Activated CD8-positive, alpha-beta T cell treated with anti-CD3 and anti-CD28 coated beads, Interleukin-2, amount 10 ng/mL, durations not matched to agents 7 days and 5 days (primary cell): ENCODE data around the gene PTPN3. TPM values are rescaled to one million over a fixed set of nuclear protein-coding genes. Genes with fewer than 3 reads are reported as not detected.
A peak's percentile ranks its signal among the peaks of the same experiment; 100 is the strongest.
"Not testable (repeated sequence)": the region's sequence is repeated elsewhere in the genome, so short reads cannot be mapped to it uniquely, and the experiment has no call there.

Source experiments
- ATAC-seq: fragments of 150-1000 bp; cut with Tn5 transposase; one replicate; pipeline ENCODE4 v1.10.0; 2021; ENCODE audit warnings: moderate library complexity
- CTCF ChIA-PET: fragments of 350-600 bp; sonication (Branson Sonifier 250); formaldehyde crosslinking; loops from one replicate; lab custom pipeline; 2021; ENCODE audit warnings: antibody characterized with exemption; lab: Charles Lee
- POLR2A ChIA-PET: fragments of 350-600 bp; sonication (Branson Sonifier 250); formaldehyde crosslinking; loops from one replicate; lab custom pipeline; 2021; ENCODE audit warnings: antibody characterized with exemption; lab: Charles Lee
- DNase-seq: peaks from one replicate; pipeline ENCODE4 v3.0.0-alpha.2; 2020
- H3K27ac Mint-ChIP-seq: one replicate; pipeline ENCODE4 v1.8.0; 2021; ENCODE audit warnings: mild to moderate bottlenecking, mixed read lengths
- H3K27me3 Mint-ChIP-seq: one replicate; pipeline ENCODE4 v1.8.0; 2021; ENCODE audit warnings: low read depth, mixed read lengths
- H3K36me3 Mint-ChIP-seq: one replicate; pipeline ENCODE4 v1.8.0; 2021; ENCODE audit warnings: low read depth, mixed read lengths
- H3K4me1 Mint-ChIP-seq: one replicate; pipeline ENCODE4 v1.8.0; 2021; ENCODE audit warnings: low read depth, mixed read lengths
- H3K4me3 Mint-ChIP-seq: one replicate; pipeline ENCODE4 v1.8.0; 2021; ENCODE audit warnings: mild to moderate bottlenecking, mixed read lengths
- H3K9me3 Mint-ChIP-seq: one replicate; pipeline ENCODE4 v1.8.0; 2022; ENCODE audit warnings: mixed read lengths; ENCODE audit not compliant: insufficient read depth
- total RNA-seq, 2 experiments: library from RNA; stranded (reverse); gene quantifications; one replicate each; pipeline ENCODE4 v1.2.3, GENCODE V29; 2021

Gene PTPN3, protein sequence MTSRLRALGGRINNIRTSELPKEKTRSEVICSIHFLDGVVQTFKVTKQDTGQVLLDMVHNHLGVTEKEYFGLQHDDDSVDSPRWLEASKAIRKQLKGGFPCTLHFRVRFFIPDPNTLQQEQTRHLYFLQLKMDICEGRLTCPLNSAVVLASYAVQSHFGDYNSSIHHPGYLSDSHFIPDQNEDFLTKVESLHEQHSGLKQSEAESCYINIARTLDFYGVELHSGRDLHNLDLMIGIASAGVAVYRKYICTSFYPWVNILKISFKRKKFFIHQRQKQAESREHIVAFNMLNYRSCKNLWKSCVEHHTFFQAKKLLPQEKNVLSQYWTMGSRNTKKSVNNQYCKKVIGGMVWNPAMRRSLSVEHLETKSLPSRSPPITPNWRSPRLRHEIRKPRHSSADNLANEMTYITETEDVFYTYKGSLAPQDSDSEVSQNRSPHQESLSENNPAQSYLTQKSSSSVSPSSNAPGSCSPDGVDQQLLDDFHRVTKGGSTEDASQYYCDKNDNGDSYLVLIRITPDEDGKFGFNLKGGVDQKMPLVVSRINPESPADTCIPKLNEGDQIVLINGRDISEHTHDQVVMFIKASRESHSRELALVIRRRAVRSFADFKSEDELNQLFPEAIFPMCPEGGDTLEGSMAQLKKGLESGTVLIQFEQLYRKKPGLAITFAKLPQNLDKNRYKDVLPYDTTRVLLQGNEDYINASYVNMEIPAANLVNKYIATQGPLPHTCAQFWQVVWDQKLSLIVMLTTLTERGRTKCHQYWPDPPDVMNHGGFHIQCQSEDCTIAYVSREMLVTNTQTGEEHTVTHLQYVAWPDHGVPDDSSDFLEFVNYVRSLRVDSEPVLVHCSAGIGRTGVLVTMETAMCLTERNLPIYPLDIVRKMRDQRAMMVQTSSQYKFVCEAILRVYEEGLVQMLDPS
- total RNA-seq, result under 1 TPM in 1 of 2 experiments, not detected in 1; 0.03 TPM

- peaks cover 7% of the 10 kb centered on the region for H3K36me3 Mint-ChIP-seq
- H3K27me3 Mint-ChIP-seq, result peaks cover 64% of the 10 kb centered on the region
- ChIA-PET CTCF (no interaction called here), POLR2A (no interaction called here)
- H3K4me3 Mint-ChIP-seq, result peak within 1 kb of the TSS; percentile 2
- H3K4me1 Mint-ChIP-seq, result no peaks in the 10 kb centered on the region
- no peaks in the 10 kb centered on the region for H3K9me3 Mint-ChIP-seq
- no peak within 1 kb of the TSS for H3K27ac Mint-ChIP-seq
- DNase-seq, result no peak
- peak; percentile 27 for ATAC-seq
Observed at GRCh38 chr9:109498195-109499092, at the start of gene PTPN3. TSS of gene PTPN3 (minus strand) at chr9:109498307. CDS start at chr9:109463434, 34,873 bp downstream.

- H3K4me3 Mint-ChIP-seq, H3K27ac Mint-ChIP-seq, DNase-seq, ATAC-seq, CTCF ChIA-PET, H3K36me3 Mint-ChIP-seq, H3K27me3 Mint-ChIP-seq, H3K4me1 Mint-ChIP-seq, POLR2A ChIA-PET: not testable (repeated sequence)
- H3K9me3 Mint-ChIP-seq, result peaks cover 11% of the 10 kb centered on the region
Observed at GRCh38 chr9:109544954-109545353, 46.8 kb upstream of the PTPN3 start.

DNA sequence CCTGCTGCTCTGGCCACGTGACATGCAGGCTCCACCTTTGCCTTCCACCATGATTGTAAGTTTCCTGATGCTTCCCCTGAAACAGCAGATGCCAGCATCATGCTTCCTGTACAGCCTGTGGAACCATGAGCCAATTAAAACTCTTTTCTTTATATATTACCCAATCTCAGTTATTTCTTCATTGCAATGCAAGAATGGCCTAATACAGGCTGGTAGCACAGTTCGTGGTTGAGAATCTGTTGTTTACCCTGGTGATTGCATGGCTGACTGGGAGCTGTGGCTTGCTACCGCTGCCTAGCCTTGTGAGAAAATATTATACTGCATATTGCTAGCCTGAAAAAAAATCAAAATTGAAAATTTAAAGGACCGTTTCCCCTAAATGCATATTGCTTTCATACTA lies 44.8 kb upstream of the PTPN3 start:
- H3K27me3 Mint-ChIP-seq, result no peaks in the 10 kb centered on the region
- H3K9me3 Mint-ChIP-seq, result peaks cover 9% of the 10 kb centered on the region
- no peak overlapping the region for H3K27ac Mint-ChIP-seq
- H3K4me3 Mint-ChIP-seq, result no peak overlapping the region
- POLR2A ChIA-PET, result no interaction called here
- H3K36me3 Mint-ChIP-seq, result no peaks in the 10 kb centered on the region
- CTCF ChIA-PET, result no interaction called here
- DNase-seq (no peak), ATAC-seq (no peak)
- no peaks in the 10 kb centered on the region for H3K4me1 Mint-ChIP-seq

- H3K27me3 Mint-ChIP-seq, result no peaks in the 10 kb centered on the region
- no peak overlapping the region for H3K4me3 Mint-ChIP-seq
- CTCF ChIA-PET, result no interaction called here
- ATAC-seq (no peak), DNase-seq (no peak)
- no peaks in the 10 kb centered on the region for H3K36me3 Mint-ChIP-seq
- POLR2A ChIA-PET, result no interaction called here
- no peaks in the 10 kb centered on the region for H3K9me3 Mint-ChIP-seq
- H3K4me1 Mint-ChIP-seq, result no peaks in the 10 kb centered on the region
- H3K27ac Mint-ChIP-seq, result no peak overlapping the region
Observed at GRCh38 chr9:109538346-109538745, 40.2 kb upstream of the PTPN3 start.

GRCh38 chr9:109537288-109537687 lies 39.2 kb upstream of the PTPN3 start:
- H3K4me3 Mint-ChIP-seq, result no peak overlapping the region
- no peak for ATAC-seq
- no peak for DNase-seq
- H3K36me3 Mint-ChIP-seq, result no peaks in the 10 kb centered on the region
- H3K27ac Mint-ChIP-seq, result no peak overlapping the region
- H3K9me3 Mint-ChIP-seq, result no peaks in the 10 kb centered on the region
- no peaks in the 10 kb centered on the region for H3K4me1 Mint-ChIP-seq
- POLR2A ChIA-PET, result no interaction called here
- CTCF ChIA-PET, result no interaction called here
- no peaks in the 10 kb centered on the region for H3K27me3 Mint-ChIP-seq

GRCh38 chr9:109536859-109537258 lies 38.8 kb upstream of the PTPN3 start:
- CTCF ChIA-PET, result no interaction called here
- no peak overlapping the region for H3K4me3 Mint-ChIP-seq

DNA sequence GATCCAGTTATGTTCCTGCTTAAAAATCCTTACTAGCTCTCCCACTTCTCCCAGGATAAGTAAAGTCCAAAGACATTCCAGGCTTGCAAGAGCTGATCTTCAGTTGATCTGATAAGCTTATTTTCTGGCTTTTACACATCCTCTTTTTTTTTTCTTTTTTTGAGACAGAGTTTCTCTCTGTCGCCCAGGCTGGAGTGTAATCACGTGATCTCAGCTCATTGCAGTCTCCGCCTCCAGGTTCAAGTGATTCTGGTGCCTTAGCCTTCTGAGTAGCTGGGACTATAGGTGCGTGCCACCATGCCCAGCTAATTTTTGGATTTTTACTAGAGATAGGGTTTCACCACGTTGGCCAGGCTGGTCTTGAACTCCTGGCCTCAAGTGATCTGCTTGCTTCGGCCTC lies 37.3 kb upstream of the PTPN3 start:
- no peaks in the 10 kb centered on the region for H3K9me3 Mint-ChIP-seq
- DNase-seq, result no peak
- no peaks in the 10 kb centered on the region for H3K36me3 Mint-ChIP-seq
- POLR2A ChIA-PET, result no interaction called here
- peaks cover 3% of the 10 kb centered on the region for H3K27me3 Mint-ChIP-seq
- CTCF ChIA-PET, result interaction anchor here (0.7 kb wide), 1 partner anchor 71 kb away, joined by 3 read pairs; no protein-coding TSS in a partner anchor
- H3K4me3 Mint-ChIP-seq, result no peak overlapping the region
- no peak for ATAC-seq
- H3K4me1 Mint-ChIP-seq, result no peaks in the 10 kb centered on the region
- H3K27ac Mint-ChIP-seq, result no peak overlapping the region

More at GRCh38 chr9:109536859-109537258, 38.8 kb upstream of the PTPN3 start:
- Mint-ChIP-seq H3K9me3 (no peaks in the 10 kb centered on the region), H3K4me1 (no peaks in the 10 kb centered on the region), H3K36me3 (no peaks in the 10 kb centered on the region), H3K27ac (no peak overlapping the region), H3K27me3 (no peaks in the 10 kb centered on the region)
- POLR2A ChIA-PET, result no interaction called here
- ATAC-seq, result no peak
- no peak for DNase-seq

- Mint-ChIP-seq H3K36me3 (no peaks in the 10 kb centered on the region), H3K4me1 (no peaks in the 10 kb centered on the region), H3K4me3 (no peak overlapping the region), H3K9me3 (no peaks in the 10 kb centered on the region), H3K27ac (no peak overlapping the region), H3K27me3 (peaks cover 7% of the 10 kb centered on the region)
- ChIA-PET POLR2A (no interaction called here), CTCF (no interaction called here)
- ATAC-seq (no peak), DNase-seq (no peak)
Observed at GRCh38 chr9:109534151-109534550, 36.0 kb upstream of the PTPN3 start.

DNA sequence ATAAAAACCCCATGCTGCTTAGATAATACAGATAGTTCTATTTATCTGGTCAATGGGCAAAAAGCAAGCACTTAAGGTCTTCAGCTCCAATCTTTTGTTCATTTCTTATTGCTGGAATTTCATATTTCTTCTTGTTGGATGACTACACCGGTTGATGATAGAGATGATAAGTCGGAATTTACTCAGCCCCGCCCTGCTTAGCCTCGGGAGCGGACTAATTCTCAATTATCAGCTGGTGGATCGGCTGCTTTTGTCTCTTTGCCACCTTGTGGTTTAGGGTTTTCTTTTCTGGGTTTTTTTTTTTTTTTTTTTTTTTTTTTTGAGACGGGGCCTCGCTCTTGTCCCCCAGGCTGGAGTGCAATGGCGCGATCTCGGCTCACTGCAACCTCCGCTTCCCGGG lies 34.5 kb upstream of the PTPN3 start:
- H3K4me3 Mint-ChIP-seq, CTCF ChIA-PET, ATAC-seq, H3K27ac Mint-ChIP-seq, H3K27me3 Mint-ChIP-seq, H3K4me1 Mint-ChIP-seq, H3K36me3 Mint-ChIP-seq, DNase-seq, POLR2A ChIA-PET, H3K9me3 Mint-ChIP-seq: not testable (repeated sequence)

GRCh38 chr9:109522106-109522505 lies 24.0 kb upstream of the PTPN3 start:
- no peaks in the 10 kb centered on the region for H3K4me1 Mint-ChIP-seq
- ChIA-PET POLR2A (no interaction called here), CTCF (interaction anchor here (1.5 kb wide), 1 partner anchor 25 kb away, joined by 4 read pairs; no protein-coding TSS in a partner anchor)
- DNase-seq (no peak), ATAC-seq (no peak)
- H3K9me3 Mint-ChIP-seq, result no peaks in the 10 kb centered on the region
- no peaks in the 10 kb centered on the region for H3K36me3 Mint-ChIP-seq
- H3K27me3 Mint-ChIP-seq, result no peaks in the 10 kb centered on the region
- no peak overlapping the region for H3K4me3 Mint-ChIP-seq
- no peak overlapping the region for H3K27ac Mint-ChIP-seq

DNA sequence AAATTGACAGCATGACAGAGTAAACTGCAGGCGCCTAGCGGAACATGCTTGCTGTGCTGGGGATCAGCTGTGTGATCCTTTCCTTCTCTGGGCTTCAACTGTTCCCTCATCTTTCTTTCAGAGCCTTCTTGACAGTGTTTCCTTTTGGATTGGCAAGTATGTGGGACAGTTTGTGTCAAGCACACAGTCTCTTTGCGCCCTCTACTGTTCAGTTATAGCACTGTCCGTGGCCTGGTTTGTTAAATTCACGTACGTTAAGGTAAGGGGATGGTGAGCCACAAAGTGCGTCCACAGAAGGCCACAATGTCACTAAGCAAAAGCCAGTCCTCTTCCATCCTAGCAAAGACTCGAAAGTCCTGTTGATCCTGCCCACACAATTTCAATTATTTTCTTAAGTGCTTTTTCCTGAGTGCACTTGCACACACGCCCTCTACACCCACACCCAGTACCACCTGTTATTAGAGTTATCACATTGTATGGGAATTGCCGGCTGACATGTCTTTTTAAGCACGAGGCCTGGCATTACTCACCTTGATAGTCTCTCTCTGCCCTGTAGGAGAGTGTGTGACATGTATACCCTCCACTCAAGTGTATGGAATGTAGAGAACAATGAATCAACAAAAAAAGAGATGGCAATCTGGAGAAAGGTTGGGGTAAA lies 22.5 kb upstream of the PTPN3 start:
- Mint-ChIP-seq H3K9me3 (no peaks in the 10 kb centered on the region), H3K4me1 (no peaks in the 10 kb centered on the region), H3K4me3 (no peak overlapping the region), H3K27ac (no peak overlapping the region), H3K36me3 (no peaks in the 10 kb centered on the region), H3K27me3 (peaks cover 3% of the 10 kb centered on the region)
- CTCF ChIA-PET, result interaction anchor here (0.9 to 1.0 kb wide), 2 partner anchors 19 to 25 kb away, joined by 3 to 5 read pairs; no protein-coding TSS in a partner anchor
- DNase-seq (peak; percentile 54), ATAC-seq (peak; percentile 73)
- POLR2A ChIA-PET, result no interaction called here
